ENCODE results near the gene POFUT1.
"Not testable (repeated sequence)": the region's sequence is repeated elsewhere in the genome, so short reads cannot be mapped to it uniquely, and the experiment has no call there.

The POFUT1 gene

DNA sequence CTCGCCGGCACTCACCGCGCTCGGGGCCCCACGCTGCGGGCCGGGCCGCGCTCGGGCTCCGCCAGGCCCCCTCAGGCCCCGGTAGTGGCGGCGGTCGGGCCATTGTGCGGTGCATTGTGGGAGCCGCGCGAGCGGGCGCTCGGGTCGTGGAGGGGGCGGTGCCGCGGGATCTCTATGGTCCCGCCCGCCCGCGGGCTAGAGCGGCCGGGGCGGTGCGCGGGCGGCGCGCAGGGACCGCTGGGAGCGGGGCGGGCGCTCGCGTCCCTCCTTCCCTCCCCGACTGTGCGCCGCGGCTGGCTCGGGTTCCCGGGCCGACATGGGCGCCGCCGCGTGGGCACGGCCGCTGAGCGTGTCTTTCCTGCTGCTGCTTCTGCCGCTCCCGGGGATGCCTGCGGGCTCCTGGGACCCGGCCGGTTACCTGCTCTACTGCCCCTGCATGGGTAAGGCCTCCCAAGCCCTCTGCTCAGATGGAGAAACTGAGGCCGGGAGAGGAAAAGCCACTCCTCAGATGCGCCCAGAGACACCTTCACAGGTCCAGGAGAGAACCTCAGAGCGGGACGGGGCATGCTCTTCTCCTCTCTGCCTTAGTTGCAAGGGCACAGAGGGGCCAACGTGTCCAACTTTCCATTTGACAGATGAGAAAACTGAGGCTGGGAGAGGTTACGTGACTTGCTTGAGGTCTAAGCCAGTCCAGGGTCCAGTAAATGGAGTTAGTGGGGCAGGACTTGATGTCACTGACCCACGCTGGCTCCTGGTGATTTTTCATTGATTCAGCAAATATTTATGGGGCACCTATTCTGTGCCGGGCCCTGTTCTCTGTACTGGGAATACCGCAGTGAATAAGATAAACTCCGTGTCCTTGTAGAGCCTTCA, at the start of gene POFUT1, which contains the start of gene PLAGL2:
POFUT1 (plus strand) TSS at position 255 of the 873 bp plus-strand sequence; CDS start at position 317, 62 bp downstream.
PLAGL2 (minus strand) TSS at position 118 of the 873 bp plus-strand sequence. CDS start 5,565 bp downstream, outside the sequence.
- peak; percentile 97 for DNase-seq

DNA sequence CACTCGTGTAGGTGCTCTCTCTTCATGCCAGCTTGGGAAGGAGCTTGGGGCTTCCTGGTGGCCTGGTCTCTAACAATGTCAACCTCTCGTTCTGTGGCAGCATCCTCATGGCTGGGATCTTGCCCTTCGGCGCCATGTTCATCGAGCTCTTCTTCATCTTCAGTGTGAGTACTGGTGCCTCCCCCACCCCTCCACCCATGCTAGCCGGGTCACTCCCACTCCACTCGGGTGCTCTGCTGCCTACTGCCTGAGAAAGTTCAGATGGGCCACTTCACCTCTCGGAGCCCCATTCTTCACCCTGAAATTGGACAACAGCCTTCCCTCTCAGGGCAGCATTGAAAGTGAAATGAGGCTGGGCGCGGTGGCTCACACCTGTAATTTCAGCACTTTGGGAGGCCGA, 49.3 kb upstream of the POFUT1 start:
- DNase-seq: peak; percentile 34

DNA sequence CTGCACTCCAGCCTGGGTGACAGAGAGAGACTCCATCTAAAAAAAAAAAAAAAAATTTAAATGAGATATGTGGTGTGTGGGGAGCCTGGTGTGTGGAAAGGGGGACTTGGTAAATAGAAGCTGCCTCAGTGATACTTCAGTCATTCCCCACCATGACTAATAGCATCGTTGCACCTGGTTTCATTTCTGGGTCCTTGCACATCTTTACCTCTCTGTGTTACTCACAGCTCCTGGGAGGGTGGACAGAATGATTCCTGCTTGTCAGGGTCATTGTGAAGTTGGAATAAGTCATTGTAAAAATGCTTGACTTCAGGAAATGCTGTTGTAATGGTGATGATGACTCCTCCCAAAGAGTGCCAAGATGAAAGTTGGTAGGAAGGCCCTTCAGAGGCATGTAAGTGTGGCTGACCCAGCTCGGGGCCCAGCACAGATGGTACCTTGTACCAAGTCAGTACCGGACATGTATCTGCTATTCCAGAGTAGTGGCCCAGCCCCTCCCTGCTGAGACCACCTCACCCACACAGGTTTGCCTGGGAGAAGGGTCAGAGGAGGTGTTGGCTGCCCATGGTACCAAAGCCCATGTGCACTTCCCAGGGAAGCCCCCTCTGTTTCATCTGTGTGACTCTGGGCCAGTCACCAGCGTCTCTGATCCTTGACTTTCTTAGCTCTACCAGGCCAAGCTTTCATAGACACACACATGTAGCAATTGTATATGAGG, 48.6 kb upstream of the POFUT1 start:
- DNase-seq: peak; percentile 41

DNA sequence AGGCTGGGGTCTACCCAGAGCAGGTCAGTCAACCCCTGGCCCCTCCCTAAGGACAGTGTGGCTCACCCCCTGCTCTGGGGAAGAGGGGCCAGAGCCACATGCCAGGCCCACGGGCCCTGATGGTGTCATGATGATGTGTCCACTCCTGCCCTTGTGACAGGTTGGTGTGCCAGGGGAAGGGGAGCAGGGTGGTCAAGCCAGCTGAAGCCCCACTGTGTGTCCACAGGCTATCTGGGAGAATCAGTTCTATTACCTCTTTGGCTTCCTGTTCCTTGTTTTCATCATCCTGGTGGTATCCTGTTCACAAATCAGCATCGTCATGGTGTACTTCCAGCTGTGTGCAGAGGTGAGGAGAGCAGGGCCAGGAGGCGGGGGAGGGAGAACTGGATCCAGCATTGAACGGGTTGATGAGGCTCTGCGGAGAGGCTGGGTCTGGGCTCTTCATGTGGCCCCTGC, 47.9 kb upstream of the POFUT1 start:
- peak; percentile 55 for DNase-seq

DNA sequence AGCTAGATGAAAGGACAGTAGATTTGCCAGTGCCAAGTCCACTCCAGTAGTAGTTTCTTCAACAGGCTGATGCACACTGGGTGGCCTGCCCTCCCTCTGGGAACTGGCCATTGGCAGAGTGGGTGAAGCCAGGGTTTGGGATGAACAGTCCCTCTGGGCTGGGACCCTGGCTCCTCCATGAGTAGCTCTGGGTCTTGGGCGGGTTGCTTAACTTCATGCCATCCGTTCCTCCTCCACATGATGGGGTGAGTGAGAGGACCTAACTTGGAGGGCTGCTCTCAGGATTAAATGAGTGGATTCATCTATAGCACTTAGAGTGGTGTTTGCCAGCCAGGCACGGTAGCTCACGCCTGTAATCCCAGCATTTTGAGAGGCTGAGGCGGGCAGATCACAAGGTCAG, 47.3 kb upstream of the POFUT1 start:
- no peak for DNase-seq

DNA sequence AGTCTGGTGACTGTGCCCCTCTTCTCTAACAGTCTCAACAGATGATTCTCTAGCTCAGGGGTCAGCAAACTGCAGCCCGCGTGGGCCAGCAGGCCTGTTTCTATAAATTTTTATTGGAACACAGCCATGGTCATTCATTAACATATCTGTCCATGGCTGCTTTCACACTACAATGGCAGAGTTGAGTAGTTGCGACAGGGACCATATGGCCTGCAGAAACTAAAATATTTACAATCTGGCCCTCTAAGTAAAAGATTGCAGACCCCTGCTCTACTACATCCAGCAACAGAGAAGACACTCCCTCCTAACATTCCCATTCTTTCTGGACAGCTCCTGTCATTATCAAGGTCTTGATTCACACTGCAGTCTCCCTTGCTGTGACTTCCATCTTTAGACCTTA, 45.3 kb upstream of the POFUT1 start:
- DNase-seq: no peak

DNA sequence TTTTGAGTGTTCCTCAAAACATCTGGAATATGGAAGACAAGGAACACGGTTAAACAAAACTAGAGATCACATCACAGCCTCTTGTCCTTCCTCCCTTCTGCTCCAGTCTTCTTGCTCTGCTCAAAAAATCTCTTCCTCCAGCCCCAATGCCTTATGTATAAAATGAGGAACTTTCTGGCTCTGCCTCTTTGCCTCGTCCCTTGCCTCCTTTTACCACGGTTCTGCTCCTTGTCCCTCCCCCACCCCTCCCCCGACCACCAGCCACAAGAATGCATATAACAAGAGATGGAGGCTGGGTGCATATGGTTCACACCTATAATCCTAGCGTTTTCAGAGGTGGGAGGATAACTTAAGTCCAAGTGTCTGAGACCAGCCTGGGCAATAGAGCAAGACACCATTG, 43.7 kb upstream of the POFUT1 start:
- no peak for DNase-seq

DNA sequence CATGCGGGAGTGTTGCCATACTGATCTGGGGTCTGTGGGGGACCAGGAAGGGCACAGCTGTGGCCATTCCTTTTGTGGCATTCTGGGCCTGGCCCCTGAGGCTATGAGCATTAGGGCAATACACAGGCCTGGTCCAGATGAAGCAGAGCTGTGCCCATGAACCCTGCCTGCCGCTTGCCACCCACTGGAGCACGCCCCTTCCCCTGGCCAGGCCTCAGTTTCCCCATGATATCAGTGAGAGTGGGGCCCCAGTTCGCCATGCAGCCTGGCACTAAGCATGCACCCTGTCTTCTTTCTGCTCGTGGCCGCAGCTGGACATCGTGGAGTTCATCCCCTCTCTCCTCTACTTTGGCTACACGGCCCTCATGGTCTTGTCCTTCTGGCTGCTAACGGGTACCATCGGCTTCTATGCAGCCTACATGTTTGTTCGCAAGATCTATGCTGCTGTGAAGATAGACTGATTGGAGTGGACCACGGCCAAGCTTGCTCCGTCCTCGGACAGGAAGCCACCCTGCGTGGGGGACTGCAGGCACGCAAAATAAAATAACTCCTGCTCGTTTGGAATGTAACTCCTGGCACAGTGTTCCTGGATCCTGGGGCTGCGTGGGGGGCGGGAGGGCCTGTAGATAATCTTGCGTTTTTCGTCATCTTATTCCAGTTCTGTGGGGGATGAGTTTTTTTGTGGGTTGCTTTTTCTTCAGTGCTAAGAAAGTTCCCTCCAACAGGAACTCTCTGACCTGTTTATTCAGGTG, 42.5 kb upstream of the POFUT1 start:
- no peak for DNase-seq

DNA sequence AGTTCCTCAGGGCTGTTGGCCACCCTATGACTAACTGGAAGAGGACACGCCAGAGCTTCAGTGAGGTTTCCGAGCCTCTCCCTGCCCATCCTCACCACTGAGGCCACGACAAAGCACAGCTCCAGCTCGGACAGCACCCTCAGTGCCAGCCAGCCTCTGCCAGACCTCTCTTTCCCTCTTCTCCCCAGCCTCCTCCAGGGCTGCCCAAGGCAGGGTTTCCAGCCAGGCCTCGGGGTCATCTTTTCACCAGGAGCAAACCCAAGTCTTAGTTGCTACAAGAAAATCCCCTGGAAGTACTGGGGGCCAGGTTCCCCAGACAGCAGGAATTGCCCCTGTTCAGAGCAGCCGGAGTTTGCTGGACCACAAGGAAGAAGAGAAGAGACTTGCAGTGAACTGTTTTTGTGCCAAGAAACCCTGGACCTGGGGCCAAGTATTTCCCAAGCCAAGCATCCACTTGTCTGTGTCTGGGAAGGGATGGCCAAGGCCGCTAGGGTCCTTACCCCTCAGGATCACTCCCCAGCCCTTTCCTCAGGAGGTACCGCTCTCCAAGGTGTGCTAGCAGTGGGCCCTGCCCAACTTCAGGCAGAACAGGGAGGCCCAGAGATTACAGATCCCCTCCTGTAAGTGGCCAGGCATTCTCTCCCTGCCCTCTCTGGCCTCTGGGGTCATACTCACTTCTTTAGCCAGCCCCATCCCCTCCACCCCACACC, 41.7 kb upstream of the POFUT1 start:
- DNase-seq: no peak

DNA sequence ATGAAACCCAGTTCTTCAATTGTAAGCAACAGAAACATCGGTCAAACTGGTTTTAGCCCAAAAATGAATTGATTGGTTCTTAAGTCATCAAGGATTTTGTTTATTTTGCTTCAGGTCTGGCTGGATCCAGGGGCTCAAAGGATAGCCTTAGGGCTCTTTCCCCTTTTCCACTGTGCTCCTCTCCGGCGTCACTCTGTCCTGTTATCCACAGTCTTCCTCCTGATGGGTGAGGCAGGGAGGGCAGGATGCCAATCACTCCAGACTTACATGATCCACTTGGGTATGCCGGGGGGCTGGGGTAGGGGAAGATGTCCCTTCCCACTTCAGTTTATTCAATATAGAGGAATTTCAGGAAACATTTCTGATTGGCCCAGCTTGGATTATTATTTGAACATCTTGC, 40.1 kb upstream of the POFUT1 start:
- DNase-seq: peak; percentile 27

DNA sequence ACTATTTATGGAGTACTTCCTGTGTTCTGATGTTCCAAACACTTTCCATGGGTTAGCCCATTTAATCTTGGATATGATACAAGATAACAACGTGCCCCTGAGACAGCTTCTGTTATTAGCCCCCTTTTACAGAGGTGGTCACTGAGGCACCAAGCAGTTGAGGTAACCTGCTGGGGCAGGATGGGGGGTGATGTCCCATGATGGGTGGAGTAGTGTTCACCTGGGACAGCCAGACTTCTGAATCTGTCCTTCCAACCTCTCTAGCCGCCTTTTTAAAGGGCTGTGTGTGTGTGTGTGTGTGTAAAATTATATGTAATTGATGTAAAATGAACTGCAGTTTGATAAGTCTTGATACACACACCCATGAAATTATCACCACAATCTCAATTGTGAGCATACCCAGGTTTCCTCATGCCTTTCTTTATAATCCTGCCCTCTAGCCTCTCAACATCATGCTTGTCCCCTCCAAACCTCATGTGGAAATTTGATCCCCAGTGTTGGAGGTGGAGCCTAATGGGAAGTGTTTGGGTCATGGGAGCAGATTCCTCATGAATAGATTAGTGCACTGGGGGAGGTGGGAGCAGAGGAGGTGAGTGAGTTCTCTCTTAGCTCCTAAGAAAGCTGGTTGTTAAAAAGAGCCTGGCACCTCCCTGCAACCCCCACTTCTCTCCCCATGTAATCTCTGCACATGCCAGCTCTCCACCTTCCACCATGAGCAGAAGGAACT, 39.3 kb upstream of the POFUT1 start:
- DNase-seq: peak; percentile 8

DNA sequence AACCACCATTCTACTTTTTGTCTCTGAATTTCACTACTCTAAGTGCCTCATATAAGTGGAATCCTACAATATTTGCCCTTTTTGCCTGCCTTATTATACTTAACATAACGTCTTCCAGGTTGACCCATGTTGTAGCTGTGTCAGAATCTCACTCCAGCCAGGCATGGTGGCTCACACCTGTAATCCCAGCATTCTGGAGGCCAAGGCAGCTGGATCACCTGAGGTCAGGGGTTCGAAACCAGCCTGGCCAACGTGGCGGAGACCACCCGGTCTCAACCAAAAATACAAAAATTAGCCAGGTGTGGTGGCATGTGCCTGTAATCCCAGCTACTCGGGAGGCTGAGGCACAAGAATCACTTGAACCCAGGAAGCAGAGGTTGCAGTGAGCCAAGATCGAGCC, 30.0 kb upstream of the POFUT1 start:
- not testable (repeated sequence) for DNase-seq

DNA sequence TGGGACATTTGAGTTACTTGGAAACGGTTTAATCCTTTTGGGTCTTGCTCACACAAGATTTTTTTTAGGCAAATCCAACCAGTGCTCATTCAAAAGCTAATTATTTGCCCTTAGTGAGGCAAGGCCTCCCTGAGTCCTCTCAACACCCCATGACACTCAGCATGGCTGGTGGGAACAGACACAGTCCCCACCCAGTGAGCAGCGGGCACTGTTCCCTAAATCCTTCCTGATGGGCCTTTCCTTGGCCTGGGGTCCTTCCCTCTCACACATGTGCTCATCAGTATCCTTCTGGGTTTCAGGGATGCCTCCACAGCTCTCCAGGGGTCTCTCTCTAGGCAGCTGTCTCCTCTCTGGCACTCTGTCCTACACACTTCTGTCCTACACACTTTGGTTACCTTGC, 28.2 kb upstream of the POFUT1 start:
- DNase-seq: no peak

DNA sequence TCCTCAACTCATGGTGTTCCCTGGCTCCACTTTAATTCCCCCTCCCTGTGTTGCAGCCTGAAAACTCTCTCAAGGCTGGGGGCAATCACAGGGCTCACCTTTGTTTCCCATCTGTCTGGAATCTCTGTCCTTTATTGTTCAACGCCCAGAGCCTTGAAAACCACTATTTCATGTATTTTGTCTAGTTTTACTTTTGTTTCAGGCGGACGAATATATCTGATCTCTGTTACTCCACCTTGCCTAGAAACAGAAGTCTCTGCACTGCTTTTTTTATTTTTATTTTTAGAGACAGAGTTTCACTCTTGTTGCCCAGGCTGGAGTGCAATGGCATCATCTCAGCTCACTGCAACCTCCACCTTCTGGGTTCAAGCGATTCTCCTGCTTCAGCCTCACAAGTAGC, 27.7 kb upstream of the POFUT1 start:
- no peak for DNase-seq

DNA sequence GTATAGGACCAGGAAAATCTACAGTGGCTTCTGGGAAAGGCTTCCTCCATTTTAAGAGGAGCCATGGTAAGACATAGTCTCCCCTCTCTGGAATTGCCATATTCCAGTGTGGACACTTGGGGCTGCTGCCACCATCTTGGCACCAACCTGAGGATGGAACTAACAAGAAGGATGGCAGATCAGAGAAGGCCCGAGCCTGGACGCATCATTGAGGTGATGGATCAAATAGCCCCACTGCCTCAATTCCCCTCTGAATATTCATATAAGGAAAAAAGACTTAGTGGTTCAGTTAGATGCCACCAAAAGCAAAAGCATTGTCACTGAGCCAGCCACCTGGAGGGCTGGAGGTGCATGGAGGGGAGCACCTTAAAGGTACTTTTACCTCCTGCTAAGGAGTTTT, 26.1 kb upstream of the POFUT1 start:
- DNase-seq: no peak

DNA sequence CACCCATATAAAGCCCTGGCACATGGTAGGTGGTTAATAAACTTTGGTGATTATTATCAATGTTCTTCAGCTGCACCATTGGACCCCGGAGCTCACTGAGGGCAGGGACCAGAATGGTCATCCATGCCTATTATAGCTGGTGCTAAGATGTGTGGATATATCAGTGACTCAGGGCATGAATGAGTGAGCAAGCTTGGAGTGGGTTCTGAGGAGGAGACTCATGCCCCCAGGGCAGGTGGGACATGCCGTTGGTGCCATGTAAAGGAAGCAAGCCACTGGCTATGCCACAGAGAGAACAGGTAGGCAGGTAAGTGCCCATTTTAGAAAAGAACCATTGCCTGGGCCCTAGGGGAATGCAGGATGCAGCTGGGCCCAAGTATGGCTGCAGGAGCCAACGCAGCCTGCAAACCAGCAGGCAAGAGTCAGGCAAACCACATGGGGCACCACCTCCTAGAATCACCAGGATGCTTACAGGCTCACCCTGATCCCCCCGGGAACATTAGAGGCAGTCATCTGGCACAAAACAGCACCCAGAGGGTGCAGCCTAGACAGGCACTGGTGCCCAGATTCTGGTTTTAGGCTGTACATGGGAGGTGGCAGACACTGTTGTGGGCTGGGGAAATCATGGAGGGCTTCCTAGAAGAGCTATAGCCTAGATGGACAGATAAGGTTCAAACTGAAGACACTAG, 23.6 kb upstream of the POFUT1 start:
- DNase-seq: no peak

DNA sequence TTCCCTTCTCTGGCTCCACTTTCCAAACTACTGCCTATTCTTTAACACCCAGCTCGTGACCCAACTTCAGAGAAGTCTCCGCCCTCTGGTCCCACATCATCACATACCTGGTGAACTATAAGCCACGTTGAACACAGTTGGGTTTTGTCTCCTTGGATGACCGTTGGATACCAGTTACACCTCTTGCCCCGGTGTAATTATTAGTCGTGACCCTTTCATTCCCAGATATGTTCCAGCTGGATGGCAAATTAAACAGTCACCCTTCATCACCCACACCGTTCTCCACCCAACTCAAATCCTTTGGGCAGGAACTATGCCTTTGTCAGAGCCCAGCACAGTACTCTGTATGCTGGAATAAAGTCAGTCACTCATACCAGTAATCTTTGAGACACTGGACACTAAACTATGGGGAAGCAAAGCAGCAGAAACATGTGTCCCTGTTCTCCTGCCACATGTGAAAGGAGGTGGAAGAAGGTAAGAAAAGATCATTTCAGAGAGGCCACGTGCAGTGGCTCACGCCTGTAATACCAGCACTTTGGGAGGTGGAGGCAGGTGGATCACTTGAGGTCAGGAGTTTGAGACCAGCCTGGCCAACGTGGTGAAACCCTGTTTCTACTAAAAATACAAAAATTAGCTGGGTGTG, 22.6 kb upstream of the POFUT1 start:
- peak; percentile 43 for DNase-seq

DNA sequence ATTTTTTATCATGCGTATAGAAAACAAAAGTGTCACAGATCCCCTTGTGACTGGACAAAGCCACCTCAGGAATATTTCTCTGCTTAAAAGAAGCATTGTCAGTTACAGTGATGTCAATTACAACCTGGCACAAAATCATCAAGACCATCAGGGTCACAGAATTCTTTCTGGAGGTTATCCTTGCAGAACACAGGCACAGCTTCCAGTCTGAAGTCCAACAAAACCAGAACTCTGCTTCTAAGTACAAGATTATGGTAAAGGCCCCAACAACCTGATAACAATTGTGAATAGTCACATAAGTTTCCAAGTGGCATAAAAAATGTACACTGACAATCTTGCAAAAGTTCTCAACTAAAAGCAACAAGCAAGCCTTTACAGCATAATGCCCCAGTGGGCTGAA, 21.2 kb upstream of the POFUT1 start:
- DNase-seq: peak; percentile 17

DNA sequence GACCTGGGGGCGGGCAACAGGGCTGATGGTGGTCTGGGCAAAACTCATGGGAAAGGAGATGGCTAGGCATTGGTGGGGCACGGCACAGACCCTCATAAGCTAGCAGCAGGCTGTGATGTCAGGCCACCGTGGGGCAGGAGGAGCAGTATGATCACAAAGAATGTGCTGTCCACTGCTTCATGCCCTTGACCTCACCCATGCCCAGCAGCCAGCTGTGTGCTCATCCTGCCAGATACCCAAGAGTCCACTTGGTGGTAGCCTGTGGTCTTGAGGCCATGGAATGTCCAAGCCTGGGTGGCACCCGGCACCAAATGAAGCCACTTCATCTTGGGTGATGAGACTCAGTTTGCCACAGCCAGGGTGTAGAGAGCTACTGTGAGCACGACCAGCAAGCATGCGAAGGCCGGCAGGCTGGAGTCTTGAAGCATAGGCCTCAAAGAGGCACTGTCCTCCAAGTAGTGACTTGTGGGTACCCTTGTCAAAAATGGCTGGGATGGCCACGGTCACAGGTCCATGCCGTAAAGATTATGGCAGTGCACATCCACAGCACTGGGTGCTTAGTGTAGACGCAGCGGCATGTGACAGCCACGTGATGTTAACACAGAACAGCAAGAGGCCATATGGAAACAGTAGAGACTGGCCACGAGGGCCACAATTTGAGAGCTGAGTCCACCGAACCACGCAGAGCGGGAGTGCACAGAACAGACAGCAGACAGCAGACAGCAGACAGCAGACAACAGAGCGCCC, 19.1 kb upstream of the POFUT1 start:
- peak; percentile 57 for DNase-seq

DNA sequence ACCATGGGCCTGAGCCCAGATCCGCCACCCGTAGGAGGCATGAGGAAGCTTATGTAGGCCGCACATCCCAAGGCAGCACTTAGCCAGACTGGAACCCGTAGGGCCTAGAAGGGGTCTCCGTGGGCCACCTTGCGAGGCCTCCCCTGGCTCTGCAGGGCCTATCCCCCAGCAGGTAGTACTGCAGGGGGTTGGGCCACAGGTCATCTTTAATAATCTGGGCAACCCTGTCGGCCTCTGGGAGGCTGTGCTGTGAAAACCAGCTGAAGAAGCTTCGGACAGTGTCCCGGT, 18.6 kb upstream of the POFUT1 start:
- peak; percentile 55 for DNase-seq

All from activated effector memory CD4-positive, alpha-beta T cell treated with anti-CD3 and anti-CD28 coated beads, Interleukin-2, amount 50 U/mL, for 16 hours (primary cell).